SU-DHL-6 (cell line): ENCODE data around the gene SPINK6.

Experiments used
- H2AFZ ChIP-seq: fragments of 200-600 bp; sonication (generic); 2 replicates; pipeline ENCODE4 v1.6.1; 2014; ENCODE audit warnings: low read depth, mild to moderate bottlenecking, moderate library complexity, mixed read lengths, antibody characterized with exemption, low read length; ENCODE audit not compliant: severe bottlenecking
- H3F3A ChIP-seq: fragments of 200-600 bp; shearing (Covaris generic); 2 replicates; pipeline ENCODE4 v1.6.0; 2016; ENCODE audit warnings: antibody characterized with exemption, mild to moderate bottlenecking; ENCODE audit not compliant: insufficient read depth
- H3K27ac ChIP-seq: fragments of 200-600 bp; sonication (generic); 2 replicates; pipeline ENCODE4 v1.5.1; 2016; ENCODE audit warnings: low read depth, mild to moderate bottlenecking, low read length, moderate library complexity, mixed read lengths
- H3K27me3 ChIP-seq: fragments of 200-600 bp; sonication (generic), shearing (Covaris generic); 2 replicates; pipeline ENCODE4 v1.6.0; 2014; ENCODE audit warnings: mild to moderate bottlenecking, low read length
- H3K36me3 ChIP-seq: fragments of 200-600 bp; sonication (generic); 2 replicates; pipeline ENCODE4 v1.6.1; 2014; ENCODE audit warnings: mild to moderate bottlenecking, low read length, mixed read lengths
- H3K4me2 ChIP-seq: fragments of 300-600, 200-600 bp; shearing (Covaris generic), sonication (generic); 2 replicates; pipeline ENCODE4 v1.6.0; 2014; ENCODE audit warnings: low read length, low read depth, mild to moderate bottlenecking; ENCODE audit not compliant: poor library complexity, severe bottlenecking
- H3K4me3 ChIP-seq: fragments of 200-600 bp; sonication (generic); 2 replicates; pipeline ENCODE4 v1.5.1; 2014; ENCODE audit warnings: antibody characterized with exemption, low read length, mild to moderate bottlenecking, mixed read lengths; ENCODE audit not compliant: insufficient read depth, poor library complexity, severe bottlenecking
- H3K79me2 ChIP-seq: fragments of 200-600 bp; sonication (generic); 2 replicates; pipeline ENCODE4 v1.6.1; 2014; ENCODE audit warnings: mild to moderate bottlenecking, low read length, moderate library complexity; ENCODE audit not compliant: insufficient read depth
- H3K9ac ChIP-seq: fragments of 200-600 bp; sonication (generic); 2 replicates; pipeline ENCODE4 v1.7.0; 2014; ENCODE audit warnings: mild to moderate bottlenecking, low read length
- H3K9me2 ChIP-seq: fragments of 200-600 bp; sonication (generic); replicated peaks from 2 replicates; pipeline ENCODE4 v1.6.1; 2014; ENCODE audit warnings: low read length; ENCODE audit not compliant: insufficient read depth
- H3K9me3 ChIP-seq: fragments of 200-600 bp; sonication (generic); 2 replicates; pipeline ENCODE4 v1.6.1; 2014; ENCODE audit warnings: low read length, mixed read lengths; ENCODE audit not compliant: insufficient read depth
- H4K20me1 ChIP-seq: fragments of 200-600 bp; sonication (generic); 2 replicates; pipeline ENCODE4 v1.6.1; 2014; ENCODE audit warnings: low read depth, mild to moderate bottlenecking, antibody characterized with exemption, low read length, moderate library complexity, mixed read lengths
- CTCF ChIP-seq: fragments of 200-600 bp; sonication (generic); IDR thresholded peaks from one replicate; pipeline ENCODE4 v1.5.1; 2017; ENCODE audit warnings: antibody characterized with exemption, mild to moderate bottlenecking, low read length, moderate library complexity; ENCODE audit not compliant: insufficient read depth, poor library complexity, severe bottlenecking
- EZH2phosphoT487 ChIP-seq: fragments of 200-600 bp; sonication (generic), shearing (Covaris generic); conservative IDR thresholded peaks from 2 replicates; pipeline ENCODE4 v1.6.1; 2018; ENCODE audit warnings: mild to moderate bottlenecking, antibody characterized with exemption, low read length, moderate library complexity, mixed read lengths

Gene SPINK6, protein sequence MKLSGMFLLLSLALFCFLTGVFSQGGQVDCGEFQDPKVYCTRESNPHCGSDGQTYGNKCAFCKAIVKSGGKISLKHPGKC

DNA sequence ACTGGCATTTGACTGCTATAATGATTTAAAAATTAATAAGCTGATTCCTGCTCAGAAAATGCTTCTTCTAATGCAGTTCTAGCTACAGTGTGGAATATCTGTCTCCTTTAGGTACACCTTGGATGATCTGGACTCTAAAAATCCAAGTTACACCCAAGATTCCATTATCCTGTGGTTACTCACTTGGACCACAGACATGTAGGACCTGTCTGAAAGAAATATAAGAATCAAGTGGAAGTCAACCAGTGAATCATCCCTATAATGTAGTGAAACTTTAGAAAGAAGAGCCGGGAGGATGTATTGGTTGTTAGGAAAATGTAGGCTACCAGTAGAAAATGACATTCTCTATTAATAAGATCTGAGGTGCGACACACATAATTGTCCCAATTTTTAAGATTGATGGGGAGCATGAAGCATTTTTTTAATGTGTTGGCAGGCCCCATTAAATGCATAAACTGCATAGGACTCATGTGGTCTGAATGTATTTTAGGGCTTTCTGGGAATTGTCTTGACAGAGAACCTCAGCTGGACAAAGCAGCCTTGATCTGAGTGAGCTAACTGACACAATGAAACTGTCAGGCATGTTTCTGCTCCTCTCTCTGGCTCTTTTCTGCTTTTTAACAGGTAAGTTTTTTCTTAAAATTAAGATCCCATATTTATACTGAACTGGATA, at the start of gene SPINK6:
Gene SPINK6 (plus strand): TSS at position 512 of the 673 bp plus-strand sequence. CDS start 55 bp downstream, at position 567.
- no peaks in the 10 kb centered on the region for H3K27me3 ChIP-seq
- H3K4me2 ChIP-seq = no peak within 1 kb of the TSS
- H3K9me3 ChIP-seq = no peaks in the 10 kb centered on the region
- H4K20me1 ChIP-seq = no peaks in the 10 kb centered on the region
- TF ChIP-seq CTCF (no peak), EZH2phosphoT487 (no peak)
- H3K4me3 ChIP-seq = no peak within 1 kb of the TSS
- H3K9ac ChIP-seq = no peak within 1 kb of the TSS
- H3K79me2 ChIP-seq = no peaks in the 10 kb centered on the region
- H3K27ac ChIP-seq = no peak within 1 kb of the TSS
- H2AFZ ChIP-seq = no peak within 1 kb of the TSS
- H3K9me2 ChIP-seq = no peaks in the 10 kb centered on the region
- no peaks in the 10 kb centered on the region for H3K36me3 ChIP-seq
- H3F3A ChIP-seq = no peaks in the 10 kb centered on the region

GRCh38 chr5:148156609-148157008, 46.2 kb upstream of the SPINK6 start:
- Histone ChIP-seq H3F3A (no peaks in the 10 kb centered on the region), H3K27me3 (no peaks in the 10 kb centered on the region), H3K79me2 (no peaks in the 10 kb centered on the region), H3K9ac (no peak overlapping the region), H3K36me3 (no peaks in the 10 kb centered on the region), H3K27ac (no peak overlapping the region), H4K20me1 (no peaks in the 10 kb centered on the region), H3K9me2 (no peaks in the 10 kb centered on the region), H3K4me3 (no peak overlapping the region), H3K9me3 (no peaks in the 10 kb centered on the region), H2AFZ (no peak overlapping the region), H3K4me2 (no peak overlapping the region)
- TF ChIP-seq CTCF (no peak), EZH2phosphoT487 (no peak)

- H3F3A ChIP-seq = no peaks in the 10 kb centered on the region
- no peak overlapping the region for H3K4me2 ChIP-seq
- no peak overlapping the region for H3K27ac ChIP-seq
- no peak for TF ChIP-seq EZH2phosphoT487
- TF ChIP-seq CTCF = no peak
- no peaks in the 10 kb centered on the region for H3K9me2 ChIP-seq
- H2AFZ ChIP-seq = no peak overlapping the region
- H3K4me3 ChIP-seq = no peak overlapping the region
- no peaks in the 10 kb centered on the region for H3K27me3 ChIP-seq
- H3K36me3 ChIP-seq = no peaks in the 10 kb centered on the region
- no peaks in the 10 kb centered on the region for H4K20me1 ChIP-seq
- H3K9ac ChIP-seq = no peak overlapping the region
- no peaks in the 10 kb centered on the region for H3K9me3 ChIP-seq
- H3K79me2 ChIP-seq = no peaks in the 10 kb centered on the region
Measured at GRCh38 chr5:148162038-148162437, 40.8 kb upstream of the SPINK6 start.
